GM23338 (cell line): Measurements from ENCODE around the gene SUGCT. TPM values are rescaled to one million over a fixed set of nuclear protein-coding genes. Genes with fewer than 3 reads are reported as not detected.

Experiments used
- ATAC-seq: fragments of 200-7000 bp; cut with Tn5 transposase; 3 replicates; pipeline ENCODE4 v1.9.1; 2020
- DNase-seq: peaks from one replicate; pipeline ENCODE4 v3.0.0-alpha.2; 2015; ENCODE audit warnings: low spot score
- H2AFZ ChIP-seq: fragments of 200-600 bp; sonication (generic); 2 replicates; pipeline ENCODE4 v1.8.0; 2016; ENCODE audit warnings: antibody characterized with exemption, mild to moderate bottlenecking, moderate library complexity
- H3F3A ChIP-seq: fragments of 200-600 bp; sonication (generic); replicated peaks from 2 replicates; pipeline ENCODE4 v1.8.0; 2017; ENCODE audit warnings: antibody characterized with exemption, mixed run types, low read depth
- H3K27ac ChIP-seq: fragments of 200-600 bp; sonication (generic); 2 replicates; pipeline ENCODE4 v1.6.1; 2016; ENCODE audit warnings: low read depth
- H3K27me3 ChIP-seq: fragments of 200-600 bp; sonication (generic); 2 replicates; pipeline ENCODE4 v1.8.0; 2016; ENCODE audit warnings: mild to moderate bottlenecking, mixed run types, moderate library complexity; ENCODE audit not compliant: insufficient read depth
- H3K36me3 ChIP-seq: fragments of 200-600 bp; sonication (generic); 2 replicates; pipeline ENCODE4 v1.8.0; 2016; ENCODE audit warnings: mild to moderate bottlenecking; ENCODE audit not compliant: insufficient read depth
- H3K4me1 ChIP-seq: fragments of 200-600 bp; sonication (generic); 2 replicates; pipeline ENCODE4 v1.8.0; 2016; ENCODE audit warnings: mild to moderate bottlenecking, moderate library complexity; ENCODE audit not compliant: insufficient read depth
- H3K4me2 ChIP-seq: fragments of 200-600 bp; sonication (generic); 2 replicates; pipeline ENCODE4 v1.7.1; 2017; ENCODE audit warnings: mixed run types
- H3K4me3 ChIP-seq: fragments of 200-600 bp; sonication (generic); 2 replicates; pipeline ENCODE4 v1.6.1; 2016; ENCODE audit warnings: mixed run types
- H3K79me2 ChIP-seq: fragments of 200-600 bp; sonication (generic); replicated peaks from 2 replicates; pipeline ENCODE4 v1.8.0; 2017; ENCODE audit warnings: mild to moderate bottlenecking; ENCODE audit not compliant: insufficient read depth
- H3K9me2 ChIP-seq: fragments of 200-600 bp; sonication (generic); 2 replicates; pipeline ENCODE4 v1.8.0; 2017; ENCODE audit not compliant: insufficient read depth
- H4K20me1 ChIP-seq: fragments of 200-600 bp; sonication (generic); replicated peaks from 2 replicates; pipeline ENCODE4 v1.8.0; 2017; ENCODE audit warnings: mild to moderate bottlenecking; ENCODE audit not compliant: insufficient read depth
- H3K27ac Mint-ChIP-seq: 2 replicates; pipeline ENCODE4 v1.8.0; 2020; ENCODE audit warnings: inconsistent platforms, mild to moderate bottlenecking, moderate library complexity, mixed read lengths
- H3K27me3 Mint-ChIP-seq: 3 replicates; pipeline ENCODE4 v1.8.0; 2022; ENCODE audit warnings: low read depth, mild to moderate bottlenecking, moderate library complexity, mixed read lengths, inconsistent platforms; ENCODE audit not compliant: insufficient read depth, poor library complexity
- H3K36me3 Mint-ChIP-seq: 3 replicates; pipeline ENCODE4 v1.8.0; 2021; ENCODE audit warnings: low read depth, mild to moderate bottlenecking, inconsistent platforms, moderate library complexity, mixed read lengths
- H3K4me1 Mint-ChIP-seq: 3 replicates; pipeline ENCODE4 v1.8.0; 2020; ENCODE audit warnings: mild to moderate bottlenecking, inconsistent platforms, mixed read lengths
- H3K4me3 Mint-ChIP-seq: 3 replicates; pipeline ENCODE4 v1.8.0; 2021; ENCODE audit warnings: moderate library complexity, mild to moderate bottlenecking, inconsistent platforms, mixed read lengths
- H3K9me3 Mint-ChIP-seq: 3 replicates; pipeline ENCODE4 v1.8.0; 2020; ENCODE audit warnings: moderate library complexity, mild to moderate bottlenecking, inconsistent platforms, mixed read lengths
- CTCF ChIP-seq, 2 experiments: fragments of 200-600 bp in 1 of 2; sonication (generic) in 1 of 2; conservative IDR thresholded peaks; 2 replicates each; pipeline versions ENCODE4 v1.5.1 to v1.6.1; 2016 to 2017; ENCODE audit warnings: antibody characterized with exemption in 2 of 2, low read depth in 2 of 2, mild to moderate bottlenecking in 2 of 2, moderate library complexity in 1 of 2
- ETS1 ChIP-seq: IDR thresholded peaks from 2 replicates; pipeline ENCODE4 v1.6.1; 2016; ENCODE audit warnings: antibody characterized with exemption
- EZH2phosphoT487 ChIP-seq: fragments of 200-600 bp; sonication (generic); IDR thresholded peaks from one replicate; pipeline ENCODE4 v1.8.1; 2018; ENCODE audit warnings: antibody characterized with exemption; ENCODE audit not compliant: unreplicated experiment
- NANOG ChIP-seq: IDR thresholded peaks from 2 replicates; pipeline ENCODE4 v1.6.1; 2016; ENCODE audit warnings: antibody characterized with exemption, borderline replicate concordance
- POLR2AphosphoS5 ChIP-seq: IDR thresholded peaks from 2 replicates; pipeline ENCODE4 v1.6.1; 2016; ENCODE audit warnings: antibody characterized with exemption, low read depth
- REST ChIP-seq: IDR thresholded peaks from one replicate; pipeline ENCODE4 v1.6.1; 2018; ENCODE audit warnings: antibody characterized with exemption; ENCODE audit not compliant: unreplicated experiment
- ZNF114 ChIP-seq: fragments of 250-450 bp; sonication (Bioruptor Pico); IDR thresholded peaks from 2 replicates; pipeline ENCODE4 v1.5.0; 2020; ENCODE audit warnings: mild to moderate bottlenecking, moderate library complexity
- ZNF331 ChIP-seq: fragments of 250-450 bp; sonication (Bioruptor Pico); IDR thresholded peaks from 2 replicates; pipeline ENCODE4 v1.5.0; 2020; ENCODE audit warnings: low read depth, mild to moderate bottlenecking, moderate library complexity
- ZNF462 ChIP-seq: fragments of 250-450 bp; sonication (Bioruptor Pico); IDR thresholded peaks from 2 replicates; pipeline ENCODE4 v1.5.0; 2020; ENCODE audit warnings: mild to moderate bottlenecking, moderate library complexity
- polyA plus RNA-seq: library from polyadenylated mRNA; unstranded; fragments of >200 nt; fragmentation: Nextera tagmentation; extraction: Ambion mirVana; gene quantifications from 2 replicates; pipeline ENCODE4 v1.2.1, GENCODE V29; 2016
- total RNA-seq: library from RNA; depleted of rRNA; stranded (reverse); fragments of >200 nt; shearing (Covaris generic); gene quantifications from 2 replicates; pipeline ENCODE4 v1.2.3, GENCODE V29; 2014

SUGCT gene
- total and polyA plus RNA-seq, 2 experiments from 2014 or later, result 4.2 to 5.6 TPM

GRCh38 chr7:40283391-40283790 lies 148.6 kb downstream of the SUGCT start (continued):
- no peak for TF ChIP-seq REST
- TF ChIP-seq CTCF (conservative IDR thresholded peaks at IDR 0.05; ENCODE audit: low read depth in 2 of 2), result no peak
- TF ChIP-seq POLR2AphosphoS5, result no peak
- TF ChIP-seq ETS1, result no peak
- TF ChIP-seq ZNF331 (CRISPR knock-in tag), result no peak

GRCh38 chr7:40288827-40289226 lies 154.0 kb downstream of the SUGCT start:
- no peaks in the 10 kb centered on the region for H3F3A ChIP-seq
- H3K27me3 ChIP-seq, result no peaks in the 10 kb centered on the region
- no peak overlapping the region for H3K4me3 Mint-ChIP-seq
- H3K27ac Mint-ChIP-seq, result no peak overlapping the region
- H2AFZ ChIP-seq, result no peak overlapping the region
- H3K9me3 Mint-ChIP-seq, result peaks cover 2% of the 10 kb centered on the region; the same call in 1 of the 3 replicates
- H3K4me2 ChIP-seq, result no peak overlapping the region
- DNase-seq (no peak), ATAC-seq (no peak)
- no peaks in the 10 kb centered on the region for H3K9me2 ChIP-seq
- no peaks in the 10 kb centered on the region for H3K36me3 Mint-ChIP-seq
- H3K27ac ChIP-seq, result no peak overlapping the region
- H3K4me1 Mint-ChIP-seq, result no peaks in the 10 kb centered on the region
- no peak overlapping the region for H3K4me3 ChIP-seq
- no peaks in the 10 kb centered on the region for H3K79me2 ChIP-seq
- no peaks in the 10 kb centered on the region for H4K20me1 ChIP-seq
- H3K27me3 Mint-ChIP-seq, result no peaks in the 10 kb centered on the region
- no peaks in the 10 kb centered on the region for H3K4me1 ChIP-seq
- H3K36me3 ChIP-seq, result no peaks in the 10 kb centered on the region
- TF ChIP-seq ZNF114 (CRISPR knock-in tag) (no peak), ETS1 (no peak), ZNF462 (no peak), NANOG (no peak), EZH2phosphoT487 (no peak)
